Endothelial cell of umbilical vein (primary cell): Measurements from ENCODE around the gene THSD4.

ENCODE experiments used
- CTCF ChIP-seq, 2 donors: IDR thresholded peaks; 1 replicate in 1 of 2; 2 replicates in 1 of 2; pipeline ENCODE4 v1.5.1; 2011; ENCODE audit warnings: low read length in 2 of 2, mild to moderate bottlenecking in 2 of 2, moderate library complexity in 2 of 2, control low read depth in 1 of 2, inconsistent platforms in 1 of 2, low read depth in 1 of 2; ENCODE audit not compliant: insufficient read depth in 1 of 2; ENCODE audit errors: extremely low read depth in 1 of 2
- EZH2 ChIP-seq: IDR thresholded peaks from 2 replicates; pipeline ENCODE4 v1.6.1; 2012; ENCODE audit warnings: borderline replicate concordance, low read depth, mild to moderate bottlenecking, moderate library complexity, low read length, inconsistent platforms; ENCODE audit not compliant: severe bottlenecking
- FOS ChIP-seq: IDR thresholded peaks from 2 replicates; pipeline ENCODE4 v1.6.1; 2011; ENCODE audit warnings: mild to moderate bottlenecking, low read length, moderate library complexity, borderline replicate concordance; ENCODE audit not compliant: insufficient read depth
- GATA2 ChIP-seq: IDR thresholded peaks from 2 replicates; pipeline ENCODE4 v1.7.0; 2011; ENCODE audit warnings: low read depth, mild to moderate bottlenecking, moderate library complexity, mixed read lengths, low read length; ENCODE audit not compliant: insufficient read length, insufficient read depth
- JUN ChIP-seq: IDR thresholded peaks from 2 replicates; pipeline ENCODE4 v1.6.1; 2011; ENCODE audit warnings: borderline replicate concordance, low read depth; ENCODE audit not compliant: insufficient read length, insufficient read depth
- MAX ChIP-seq: IDR thresholded peaks from 2 replicates; pipeline ENCODE4 v1.6.1; 2011; ENCODE audit not compliant: insufficient read depth, insufficient read length
- MYC ChIP-seq: IDR thresholded peaks from one replicate; pipeline ENCODE4 v1.6.1; 2011; ENCODE audit warnings: mild to moderate bottlenecking, low read depth, low read length
- POLR2A ChIP-seq: IDR thresholded peaks from 2 replicates; pipeline ENCODE4 v1.6.1; 2012; ENCODE audit warnings: low read depth, mild to moderate bottlenecking, control low read depth, low read length
- POLR2AphosphoS5 ChIP-seq: IDR thresholded peaks from 2 replicates; pipeline ENCODE4 v1.6.1; 2012; ENCODE audit warnings: low read depth, mild to moderate bottlenecking, control low read depth, low read length, moderate library complexity; ENCODE audit not compliant: insufficient read depth

- TF ChIP-seq CTCF (IDR thresholded peaks at IDR 0.05; ENCODE audit: extremely low read depth in 1 of 2, insufficient read depth in 1 of 2, low read depth in 1 of 2, low read length in 2 of 2) (no peak), JUN (peak; percentile 14), EZH2 (no peak), MYC (no peak), POLR2AphosphoS5 (no peak), POLR2A (no peak), FOS (no peak), MAX (no peak), GATA2 (no peak)
Observed at GRCh38 chr15:71319935-71320334, 204.7 kb downstream of the THSD4 start.
